Activated T-helper 9 cell treated with anti-CD3 and anti-CD28 coated beads, Interleukin-2, amount 50 U/mL, for 16 hours (primary cell): ENCODE data around the gene FRRS1L.

ENCODE experiments used
- DNase-seq: peaks from one replicate; pipeline ENCODE4 v3.0.0-alpha.2; 2020; ENCODE audit warnings: low read depth

FRRS1L gene

DNA sequence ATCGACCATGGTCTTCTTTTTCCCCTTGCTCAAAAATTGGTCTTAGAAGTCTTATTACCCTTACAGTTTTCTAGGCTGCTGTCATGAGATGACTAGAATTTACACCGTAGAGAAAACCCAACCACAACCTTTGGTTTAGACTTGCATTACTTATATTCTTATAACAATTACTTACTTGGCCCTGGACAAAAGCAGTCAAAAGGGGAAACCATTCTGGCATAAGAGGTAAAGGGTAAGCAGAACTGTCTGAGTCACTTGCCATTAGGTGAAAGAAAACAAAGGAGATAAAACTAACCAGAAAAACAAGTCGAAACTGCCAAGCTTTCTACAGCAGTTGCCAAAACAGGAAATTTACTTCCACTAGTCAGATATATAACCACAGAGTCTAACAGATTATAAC lies 65.2 kb downstream of the FRRS1L start:
- DNase-seq: no peak

GRCh38 chr9:109101202-109101595 lies 65.8 kb downstream of the FRRS1L start:
- DNase-seq: no peak

- DNase-seq: no peak
Measured at GRCh38 chr9:109100543-109101201, 66.4 kb downstream of the FRRS1L start.

- DNase-seq: no peak
Measured at GRCh38 chr9:109098960-109099308, 68.1 kb downstream of the FRRS1L start.

DNA sequence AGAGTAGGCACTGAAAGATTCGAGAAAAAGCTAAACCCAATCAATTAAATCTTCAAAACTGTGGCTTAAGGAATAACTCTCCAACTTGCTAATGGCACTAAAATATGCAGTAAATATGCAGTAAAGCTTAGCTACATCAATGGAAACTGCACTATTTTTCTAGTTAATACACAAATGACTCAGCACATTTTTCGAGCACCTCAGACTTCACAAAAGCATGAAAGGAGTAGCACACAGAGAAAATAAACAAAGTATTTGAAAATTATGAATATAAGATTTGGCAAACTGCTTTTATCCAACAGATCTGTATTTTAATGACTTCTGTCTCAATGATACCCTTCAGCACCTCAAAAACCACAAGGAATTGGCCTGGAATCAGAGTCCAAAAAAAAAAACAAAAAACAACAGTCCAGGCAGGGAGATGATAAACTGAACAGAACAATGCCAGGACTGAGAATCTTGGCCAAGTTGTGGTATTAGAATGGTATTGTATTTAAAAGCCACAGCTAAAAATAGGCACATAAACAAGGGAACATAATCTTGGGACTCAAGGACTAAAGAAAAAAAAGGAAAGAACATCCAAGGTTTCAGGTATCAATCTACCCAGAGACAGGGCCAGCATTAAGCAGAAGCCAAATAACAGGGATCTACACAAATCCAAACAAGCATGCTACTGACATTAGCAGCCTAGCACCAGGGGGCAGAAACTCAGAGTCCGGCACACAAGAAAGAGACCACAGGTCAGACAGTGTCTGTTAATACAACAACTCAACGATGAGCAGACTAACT lies 68.7 kb downstream of the FRRS1L start:
- no peak for DNase-seq

- DNase-seq: no peak
Measured at GRCh38 chr9:109097146-109097545, 69.9 kb downstream of the FRRS1L start.

- no peak for DNase-seq
Measured at GRCh38 chr9:109095321-109095720, 71.7 kb downstream of the FRRS1L start.

DNA sequence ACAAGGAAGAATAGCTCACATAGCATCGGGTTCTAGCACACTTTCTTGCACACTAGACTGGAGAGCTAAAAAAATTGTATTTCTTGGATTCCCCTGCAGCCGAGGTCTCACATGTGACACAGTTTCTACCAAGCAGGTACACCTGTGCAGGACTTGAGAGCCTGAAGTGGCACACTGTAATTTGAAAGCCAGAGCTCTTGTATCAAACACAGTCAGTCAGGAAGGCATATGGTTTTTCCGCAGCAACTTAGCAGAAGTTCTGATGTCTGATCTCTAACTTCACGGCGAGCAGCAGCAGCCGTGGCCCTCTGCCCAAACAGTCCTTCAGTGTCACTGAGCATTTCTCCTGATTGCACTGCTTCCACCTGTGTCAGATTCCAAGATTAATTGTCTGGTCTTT lies 72.8 kb downstream of the FRRS1L start:
- no peak for DNase-seq

GRCh38 chr9:109092587-109092986 lies 74.5 kb downstream of the FRRS1L start:
- DNase-seq: no peak

DNA sequence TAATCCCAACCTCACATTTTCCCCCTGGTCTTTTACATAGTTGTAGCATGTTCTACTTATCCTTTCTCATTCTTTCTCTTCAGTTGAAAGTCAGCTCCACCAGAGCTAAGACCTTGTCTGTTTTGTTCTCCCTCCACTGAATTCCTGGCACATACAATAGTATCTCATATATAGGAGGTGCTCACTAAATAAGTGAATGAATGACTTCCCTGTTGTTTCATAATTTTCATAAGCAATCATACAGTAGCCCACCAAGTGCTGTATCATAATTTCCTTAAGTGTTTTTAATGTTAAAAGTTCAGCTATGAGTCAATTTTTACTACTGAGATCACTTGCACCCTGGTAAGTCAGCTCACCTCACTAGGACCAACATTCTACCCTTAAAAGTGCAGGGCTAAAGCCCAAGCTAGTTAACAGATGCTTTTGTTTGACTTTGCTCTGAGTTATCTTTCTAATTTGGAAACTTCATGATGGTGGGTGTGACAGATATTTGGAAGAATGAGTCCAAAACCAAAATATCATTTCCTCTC lies 74.9 kb downstream of the FRRS1L start:
- DNase-seq: no peak

- no peak for DNase-seq
Measured at GRCh38 chr9:109088221-109088620, 78.8 kb downstream of the FRRS1L start.

DNA sequence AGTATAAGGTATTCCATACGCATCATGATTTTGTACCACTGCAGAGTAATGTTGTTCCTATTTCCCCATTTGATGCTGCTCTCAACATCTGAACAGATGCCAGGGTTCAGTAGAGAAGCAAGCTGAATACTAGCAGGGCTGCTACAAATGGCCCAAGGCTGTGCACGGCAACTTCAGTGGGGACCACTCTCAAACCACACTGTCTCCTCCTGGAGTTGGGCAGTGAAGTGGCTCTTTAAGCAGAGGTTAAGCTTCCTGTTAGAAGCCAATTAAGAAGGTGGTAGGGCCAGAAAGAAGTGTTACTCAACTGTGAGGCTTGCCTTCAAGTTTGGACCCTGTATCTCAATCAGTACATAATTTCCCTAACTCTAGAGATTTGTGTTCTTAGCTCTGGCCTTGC lies 79.3 kb downstream of the FRRS1L start:
- DNase-seq: no peak

DNA sequence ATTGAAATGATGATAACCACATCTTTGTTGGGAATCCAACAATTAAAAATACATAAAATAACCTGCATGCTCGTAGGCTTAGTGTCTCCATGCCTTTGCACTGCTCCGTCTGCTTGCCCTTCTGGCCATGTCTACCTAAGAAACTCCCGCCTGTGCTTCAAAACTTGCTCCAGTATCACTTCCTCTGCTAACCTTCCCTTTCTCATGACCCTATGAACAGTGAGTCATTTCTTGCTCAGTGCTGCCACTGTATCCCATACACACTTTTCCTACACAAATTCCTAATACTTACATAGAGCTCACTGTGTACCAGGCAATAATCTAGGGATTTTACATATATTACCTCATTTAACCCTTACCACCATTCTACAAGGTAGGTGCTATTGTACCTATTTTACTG lies 80.8 kb downstream of the FRRS1L start:
- DNase-seq: no peak

DNA sequence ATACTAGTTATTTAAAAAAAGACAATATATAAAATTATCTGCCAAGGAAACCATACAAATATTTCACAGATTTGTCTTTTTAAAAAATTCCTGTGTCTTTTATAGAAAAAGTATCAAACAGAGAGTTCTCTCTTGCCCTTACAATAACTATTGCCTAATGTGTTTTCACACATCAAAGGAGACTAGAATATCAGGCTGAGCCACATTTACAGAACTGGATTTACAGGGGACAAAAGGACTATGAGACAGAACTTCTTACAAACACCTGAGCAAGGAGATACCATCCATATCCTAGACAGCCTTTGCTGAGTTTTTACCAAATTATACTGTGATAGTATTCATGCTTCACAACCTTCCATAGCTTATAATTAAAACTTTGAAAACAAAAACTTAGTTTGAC lies 81.5 kb downstream of the FRRS1L start:
- DNase-seq: no peak

- no peak for DNase-seq
Measured at GRCh38 chr9:109083813-109084405, 83.1 kb downstream of the FRRS1L start.

DNA sequence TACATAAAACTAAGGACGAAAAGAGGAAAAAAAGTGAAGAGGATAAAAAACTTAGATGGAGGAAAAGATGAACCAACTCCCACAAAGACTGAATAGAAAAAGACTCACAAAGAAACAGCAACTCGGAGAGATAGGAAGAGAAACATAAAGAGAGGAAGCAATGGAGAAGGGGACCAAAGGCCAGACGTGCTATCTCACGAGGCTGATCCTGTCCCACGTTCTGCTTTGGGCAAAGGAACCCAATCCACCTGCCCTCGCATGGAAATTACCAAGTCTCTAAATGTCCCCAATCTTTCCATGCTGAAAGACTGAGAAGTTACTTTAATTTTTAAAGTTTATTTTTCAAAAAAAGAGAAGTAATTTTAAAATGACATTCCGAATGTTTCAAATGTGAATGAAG lies 83.9 kb downstream of the FRRS1L start:
- no peak for DNase-seq

- DNase-seq: no peak
Measured at GRCh38 chr9:109082091-109082620, 84.9 kb downstream of the FRRS1L start.
